GM12875 (cell line): ENCODE measurements around the gene SERPINH1.

Experiments
- H3K4me3 ChIP-seq: one replicate; pipeline ENCODE4 v1.5.1; 2011; ENCODE audit warnings: low read depth, low read length, control low read depth
- TF ChIP-seq, protein P1 (sequence below): IDR thresholded peaks from 2 replicates; pipeline ENCODE4 v1.5.1; 2011; ENCODE audit warnings: low read depth, mild to moderate bottlenecking, control low read depth, inconsistent platforms, low read length, moderate library complexity, borderline replicate concordance; ENCODE audit not compliant: insufficient read depth

SERPINH1 gene

DNA sequence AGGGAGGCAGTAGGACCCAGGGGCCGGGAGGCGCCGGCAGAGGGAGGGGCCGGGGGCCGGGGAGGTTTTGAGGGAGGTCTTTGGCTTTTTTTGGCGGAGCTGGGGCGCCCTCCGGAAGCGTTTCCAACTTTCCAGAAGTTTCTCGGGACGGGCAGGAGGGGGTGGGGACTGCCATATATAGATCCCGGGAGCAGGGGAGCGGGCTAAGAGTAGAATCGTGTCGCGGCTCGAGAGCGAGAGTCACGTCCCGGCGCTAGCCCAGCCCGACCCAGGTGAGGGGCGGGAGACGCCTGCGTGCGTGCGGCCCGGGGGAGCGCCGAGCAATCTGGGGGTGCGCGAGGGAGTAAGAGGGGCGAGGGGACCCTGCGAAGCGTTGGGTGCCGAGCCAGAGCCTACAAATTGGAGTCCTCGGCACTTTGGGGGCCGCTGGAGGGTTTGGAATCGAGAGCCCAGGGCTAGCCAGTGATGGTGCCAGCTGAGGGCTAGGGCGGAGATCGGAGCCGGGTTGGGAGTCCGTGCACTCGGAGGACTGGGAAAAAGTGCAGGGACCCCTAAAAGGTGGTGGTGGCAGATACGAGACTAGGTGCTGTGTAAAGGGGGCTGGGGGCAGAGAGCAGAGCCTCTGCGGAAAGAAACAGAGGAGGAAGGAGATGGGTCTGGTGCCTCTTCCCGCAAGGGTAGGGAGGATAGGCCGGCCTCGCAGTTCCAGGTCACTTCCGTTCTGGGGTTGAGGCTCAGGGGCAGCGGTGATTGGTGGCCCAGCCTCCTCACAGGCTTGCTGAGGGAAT lies at the start of gene SERPINH1:
SERPINH1 (plus strand) TSS at position 206 of the 788 bp plus-strand sequence. CDS start 4,097 bp downstream, outside the sequence.
- TF ChIP-seq, protein P1, sequence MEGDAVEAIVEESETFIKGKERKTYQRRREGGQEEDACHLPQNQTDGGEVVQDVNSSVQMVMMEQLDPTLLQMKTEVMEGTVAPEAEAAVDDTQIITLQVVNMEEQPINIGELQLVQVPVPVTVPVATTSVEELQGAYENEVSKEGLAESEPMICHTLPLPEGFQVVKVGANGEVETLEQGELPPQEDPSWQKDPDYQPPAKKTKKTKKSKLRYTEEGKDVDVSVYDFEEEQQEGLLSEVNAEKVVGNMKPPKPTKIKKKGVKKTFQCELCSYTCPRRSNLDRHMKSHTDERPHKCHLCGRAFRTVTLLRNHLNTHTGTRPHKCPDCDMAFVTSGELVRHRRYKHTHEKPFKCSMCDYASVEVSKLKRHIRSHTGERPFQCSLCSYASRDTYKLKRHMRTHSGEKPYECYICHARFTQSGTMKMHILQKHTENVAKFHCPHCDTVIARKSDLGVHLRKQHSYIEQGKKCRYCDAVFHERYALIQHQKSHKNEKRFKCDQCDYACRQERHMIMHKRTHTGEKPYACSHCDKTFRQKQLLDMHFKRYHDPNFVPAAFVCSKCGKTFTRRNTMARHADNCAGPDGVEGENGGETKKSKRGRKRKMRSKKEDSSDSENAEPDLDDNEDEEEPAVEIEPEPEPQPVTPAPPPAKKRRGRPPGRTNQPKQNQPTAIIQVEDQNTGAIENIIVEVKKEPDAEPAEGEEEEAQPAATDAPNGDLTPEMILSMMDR: no peak
- H3K4me3 ChIP-seq: peak within 1 kb of the TSS; percentile 54

DNA sequence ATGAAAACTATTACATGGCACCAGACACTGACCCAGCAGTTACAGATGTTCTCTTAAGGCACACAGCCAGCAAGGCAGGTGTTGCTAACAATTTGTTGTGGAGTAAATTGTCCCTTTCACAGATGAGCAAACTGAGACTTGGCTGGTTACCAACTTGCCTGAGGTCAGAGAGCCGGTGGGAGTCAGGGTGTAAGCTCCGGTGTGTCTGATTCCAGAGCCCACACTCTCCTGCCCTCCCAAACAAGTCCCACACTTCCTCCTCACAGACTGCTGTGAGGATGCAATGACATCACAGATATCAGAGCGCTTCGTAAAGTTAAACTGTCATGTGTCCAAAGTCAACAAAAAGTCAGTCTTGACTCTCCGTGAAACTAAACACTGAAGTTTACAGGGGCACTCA lies 48.8 kb upstream of the SERPINH1 start:
- H3K4me3 ChIP-seq: no peak overlapping the region
- TF ChIP-seq, protein P1: no peak

DNA sequence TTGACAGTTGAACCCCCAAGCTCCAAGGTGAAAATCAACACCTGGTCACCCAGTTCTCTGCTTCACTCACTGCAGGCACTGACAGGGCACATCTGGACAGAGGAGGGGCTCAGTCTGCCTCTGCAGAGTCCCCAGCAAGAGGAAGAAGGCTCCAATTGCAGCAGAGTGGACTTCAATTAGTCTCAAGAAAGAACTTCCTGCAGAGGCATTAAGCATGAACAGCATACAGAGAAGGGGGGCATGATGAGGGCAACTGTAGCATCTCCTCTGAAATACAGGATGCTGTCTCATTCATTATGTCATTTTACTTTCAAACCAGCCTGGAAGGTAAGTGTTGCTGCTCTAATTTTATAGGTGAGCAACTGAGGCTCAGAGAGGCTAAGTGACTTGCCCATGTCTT lies 47.5 kb upstream of the SERPINH1 start:
- H3K4me3 ChIP-seq: no peak overlapping the region
- TF ChIP-seq, protein P1: no peak

DNA sequence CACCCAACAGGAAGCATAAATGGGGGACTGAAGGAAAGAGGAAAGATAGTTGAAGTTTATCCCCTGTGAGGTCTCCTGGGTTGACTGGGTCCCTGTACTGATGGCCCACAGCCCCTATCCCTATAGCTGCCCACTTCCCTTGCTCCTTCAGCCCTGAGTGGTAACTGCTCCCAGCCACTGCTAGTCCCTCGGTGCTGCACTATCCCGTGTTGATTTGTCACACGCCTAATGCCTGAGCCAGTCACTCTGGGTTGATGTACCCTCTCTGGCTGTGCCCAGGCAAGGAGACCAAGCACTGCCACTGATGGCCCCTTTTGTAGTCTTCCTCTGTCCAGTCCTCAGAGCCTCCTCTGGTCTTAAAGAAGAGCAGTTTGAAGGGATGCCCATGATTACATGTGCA lies 45.9 kb upstream of the SERPINH1 start:
- no peak overlapping the region for H3K4me3 ChIP-seq
- TF ChIP-seq, protein P1: no peak

DNA sequence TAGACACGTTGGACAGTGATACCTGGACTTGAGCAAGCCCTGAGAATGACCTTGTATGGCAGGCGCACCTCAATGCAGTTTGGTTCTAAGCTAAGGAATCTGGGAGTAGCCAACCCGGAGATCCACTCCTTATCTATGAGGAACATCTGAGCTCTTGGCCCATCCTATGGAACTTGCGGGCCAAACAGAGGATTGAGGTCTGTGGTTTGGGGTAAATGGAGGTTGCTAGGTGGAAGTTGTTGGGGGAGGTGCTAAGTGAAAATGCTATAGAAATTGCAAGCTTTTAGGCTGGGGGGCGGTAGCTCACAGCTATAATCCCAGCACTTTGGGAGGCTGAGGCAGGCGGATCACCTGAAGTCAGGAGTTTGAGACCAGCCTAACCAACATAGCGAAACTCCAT lies 45.2 kb upstream of the SERPINH1 start:
- TF ChIP-seq, protein P1: no peak
- no peak overlapping the region for H3K4me3 ChIP-seq

DNA sequence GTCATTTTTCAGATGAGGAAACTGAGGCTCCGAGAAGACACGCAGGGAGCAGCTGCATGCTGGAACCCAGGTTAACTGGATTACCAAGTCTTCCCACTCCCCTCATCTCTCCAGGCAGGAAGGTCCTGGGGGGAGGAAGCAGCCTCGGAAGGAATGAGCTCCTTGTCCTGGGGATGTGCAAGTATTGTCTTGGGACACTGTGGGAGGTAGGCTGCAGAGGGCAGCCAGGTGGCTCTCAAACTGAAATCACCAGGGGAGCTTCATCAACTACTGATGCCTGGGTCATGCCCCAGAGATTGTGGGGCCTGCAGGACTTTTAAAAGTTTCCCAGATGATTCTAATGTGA lies 43.9 kb upstream of the SERPINH1 start:
- no peak overlapping the region for H3K4me3 ChIP-seq
- TF ChIP-seq, protein P1: no peak
